HG02610 (cell line): ENCODE results near the gene SLC5A11.
"Not testable (repeated sequence)": the region's sequence is repeated elsewhere in the genome, so short reads cannot be mapped to it uniquely, and the experiment has no call there.

Experiments
- ATAC-seq: cut with Tn5 transposase; IDR thresholded peaks from one replicate; pipeline ENCODE4 v1.9.1; 2021; ENCODE audit warnings: mild to moderate bottlenecking, moderate library complexity; ENCODE audit not compliant: unreplicated experiment

The SLC5A11 gene

DNA sequence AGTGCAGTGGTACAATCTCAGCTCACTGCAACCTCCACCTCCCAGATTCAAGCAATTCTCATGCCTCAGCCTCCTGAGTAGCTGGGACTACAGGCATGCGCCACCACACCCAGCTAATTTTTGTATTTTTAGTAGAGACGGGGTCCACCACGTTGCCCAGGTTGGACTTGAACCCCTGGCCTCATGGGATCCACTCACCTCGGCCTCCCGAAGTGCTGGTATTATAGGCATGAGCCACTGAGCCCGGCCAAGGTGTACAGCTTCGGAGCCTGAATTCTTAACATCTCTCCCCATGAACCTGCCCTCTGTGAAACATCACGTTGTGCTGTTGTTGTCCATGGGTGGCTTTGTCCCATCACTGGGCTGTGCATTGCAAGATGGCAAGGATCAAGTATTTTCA is 11.1 kb downstream of the SLC5A11 start:
- not testable (repeated sequence) for ATAC-seq

DNA sequence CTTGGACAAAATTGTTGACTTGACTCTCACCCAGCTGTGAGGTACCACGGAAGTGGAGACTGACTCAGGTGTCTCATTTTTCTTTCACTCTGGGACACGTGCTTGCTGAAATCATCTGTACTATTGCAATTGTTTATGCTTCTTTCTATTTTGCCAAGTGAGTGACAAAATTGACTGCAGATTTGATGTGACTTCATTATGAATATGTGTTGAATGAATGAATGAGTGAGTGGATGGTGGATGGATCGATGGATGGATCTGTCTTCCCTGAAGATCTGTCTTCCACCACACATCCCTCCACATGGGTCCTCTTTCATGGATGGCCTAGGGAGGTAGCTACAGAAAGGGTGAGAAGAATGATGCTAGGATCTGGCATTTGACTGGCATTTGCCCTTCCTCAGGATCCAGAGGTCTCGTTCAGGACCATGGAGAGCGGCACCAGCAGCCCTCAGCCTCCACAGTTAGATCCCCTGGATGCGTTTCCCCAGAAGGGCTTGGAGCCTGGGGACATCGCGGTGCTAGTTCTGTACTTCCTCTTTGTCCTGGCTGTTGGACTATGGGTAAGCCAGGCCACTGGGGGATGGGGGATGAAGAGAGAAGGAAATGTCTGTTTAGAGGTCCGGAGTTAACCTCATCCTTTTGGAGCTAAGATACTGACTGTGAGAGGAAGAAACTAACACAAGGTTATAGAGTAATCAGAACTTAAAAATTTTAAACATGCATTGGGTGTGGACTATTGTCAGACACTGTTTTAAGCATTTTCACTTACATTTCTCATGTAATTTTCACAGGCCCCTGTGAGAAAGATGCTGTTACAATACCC is 12.7 kb downstream of the SLC5A11 start:
- no peak for ATAC-seq

DNA sequence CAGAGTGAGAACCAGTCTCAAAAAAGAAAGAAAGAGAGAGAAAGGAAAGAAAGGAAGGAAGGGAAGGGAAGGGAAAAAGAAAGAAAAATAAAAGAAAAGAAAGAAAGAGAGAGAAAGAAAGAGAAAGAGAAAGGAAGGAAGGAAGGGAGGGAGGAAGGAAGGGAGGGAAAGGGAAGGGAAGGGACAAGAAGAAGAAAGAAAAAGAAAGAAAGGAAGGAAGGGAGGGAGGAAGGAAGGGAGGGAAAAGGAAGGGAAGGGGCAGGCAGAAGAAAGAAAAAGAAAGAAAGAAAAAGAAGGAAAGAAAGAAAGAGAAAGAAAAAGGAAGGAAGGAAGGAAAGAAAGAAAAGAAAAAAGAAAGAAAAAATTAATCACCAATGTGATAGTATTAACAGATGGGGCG is 15.7 kb downstream of the SLC5A11 start:
- no peak for ATAC-seq

DNA sequence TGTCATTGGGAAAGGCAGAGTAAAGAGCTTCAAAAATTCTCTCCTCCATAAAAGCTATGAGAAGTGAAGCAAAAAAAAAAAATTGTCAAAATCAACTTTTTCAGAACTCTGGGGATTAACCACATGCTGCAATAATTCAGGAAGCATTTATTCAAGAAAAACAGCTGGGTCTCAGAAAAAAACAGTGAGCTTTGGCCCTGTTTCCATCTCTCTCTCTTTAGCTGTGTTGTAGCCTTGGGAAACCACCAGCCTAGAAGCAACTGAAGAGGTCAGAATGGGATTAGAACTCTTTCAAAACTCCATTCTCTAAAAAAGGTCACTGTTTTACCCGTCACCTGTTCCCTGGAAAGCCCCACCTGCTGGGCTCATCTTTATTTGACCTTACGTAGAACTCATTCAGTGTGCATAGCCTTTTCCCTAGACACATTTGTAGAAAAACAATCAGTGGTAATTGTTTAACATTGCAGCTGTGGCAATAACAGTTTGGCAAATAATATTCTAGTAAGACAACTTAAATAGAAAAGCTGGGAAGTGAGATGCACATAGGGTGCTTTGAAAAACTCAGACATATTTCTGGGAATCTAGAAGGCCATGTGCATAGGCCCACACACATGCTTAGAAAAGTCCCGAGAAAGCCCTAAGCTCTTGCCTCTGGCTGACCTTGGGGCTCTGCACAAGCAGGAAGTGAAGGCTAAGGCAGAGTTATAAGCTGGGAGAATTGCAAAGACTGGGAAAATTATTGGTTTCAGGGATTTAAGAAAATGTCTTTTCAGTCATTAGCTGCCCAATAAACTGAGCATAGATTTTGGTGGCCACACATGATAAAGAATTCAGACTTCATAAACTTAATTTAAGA is 18.0 kb downstream of the SLC5A11 start:
- no peak for ATAC-seq

DNA sequence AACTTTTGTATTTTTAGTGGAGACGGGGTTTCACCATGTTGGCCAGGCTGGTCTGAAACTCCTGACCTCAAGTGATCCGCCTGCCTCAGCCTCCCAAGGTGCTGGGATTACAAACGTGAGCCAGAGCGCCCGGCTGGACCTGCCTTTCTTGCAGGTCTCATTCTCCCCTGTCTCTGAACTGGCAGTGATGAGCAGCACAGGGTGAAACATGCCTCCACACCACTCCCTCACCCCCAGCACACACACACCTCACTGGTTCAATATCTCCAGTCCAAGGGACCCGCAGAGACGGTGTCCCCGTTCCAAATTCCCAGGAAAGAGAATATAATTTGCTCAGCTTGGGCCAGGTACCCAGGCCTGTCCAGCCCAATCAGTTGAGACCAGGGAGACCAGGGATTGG is 23.3 kb downstream of the SLC5A11 start:
- no peak for ATAC-seq

DNA sequence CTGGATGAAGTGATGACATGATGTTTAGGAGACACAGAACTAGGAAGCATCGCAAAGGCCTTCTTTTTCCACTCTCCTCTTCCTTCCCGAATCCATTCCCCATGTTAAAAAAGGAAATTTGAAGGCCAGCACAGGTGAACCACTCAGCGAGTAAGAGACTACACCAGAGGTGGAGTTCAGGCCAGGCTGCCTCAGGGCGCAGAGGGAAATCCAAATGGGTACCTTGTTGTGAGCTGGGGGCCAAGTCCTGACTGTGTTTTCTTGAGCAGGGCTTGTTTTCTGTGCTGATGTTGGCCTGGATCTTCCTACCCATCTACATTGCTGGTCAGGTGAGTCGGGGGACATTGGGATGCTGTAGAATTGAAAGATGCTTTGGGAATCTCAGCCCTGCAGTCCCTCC is 26.1 kb downstream of the SLC5A11 start:
- ATAC-seq: no peak

DNA sequence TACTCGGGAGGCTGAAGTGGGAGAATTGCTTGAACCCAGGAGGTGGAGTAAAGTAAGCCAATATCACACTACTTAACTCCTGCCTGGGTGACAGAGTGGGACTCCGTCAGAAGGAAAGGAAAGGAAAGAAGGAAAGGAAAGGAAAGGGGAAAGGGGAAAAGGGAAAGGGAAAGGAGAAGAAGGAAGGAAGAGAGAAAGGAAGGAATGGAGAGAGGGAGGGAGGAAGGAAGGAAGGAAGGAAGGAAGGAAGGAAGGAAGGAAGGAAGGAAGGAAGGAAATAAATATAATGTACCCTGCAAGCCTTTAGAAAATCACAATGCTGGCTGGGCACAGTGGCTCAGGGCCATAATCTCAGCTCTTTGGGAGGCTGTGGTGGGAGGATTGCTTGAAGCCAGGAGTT is 27.3 kb downstream of the SLC5A11 start:
- ATAC-seq: no peak

DNA sequence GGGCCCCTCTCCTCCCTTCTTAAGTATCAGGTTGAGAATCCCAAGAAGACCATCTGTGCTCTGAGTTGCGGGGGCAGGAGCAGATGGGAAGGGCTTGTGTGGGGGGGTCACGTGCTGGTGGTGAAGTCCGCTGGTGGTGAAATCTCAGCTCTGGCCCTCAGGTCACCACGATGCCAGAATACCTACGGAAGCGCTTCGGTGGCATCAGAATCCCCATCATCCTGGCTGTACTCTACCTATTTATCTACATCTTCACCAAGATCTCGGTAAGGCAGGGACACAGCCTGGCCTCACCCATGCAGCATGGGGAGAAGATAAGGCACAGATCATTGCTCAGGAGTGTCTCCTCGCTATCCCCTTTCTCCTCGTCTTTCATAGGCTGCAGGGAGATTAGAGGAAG is 29.7 kb downstream of the SLC5A11 start:
- no peak for ATAC-seq

DNA sequence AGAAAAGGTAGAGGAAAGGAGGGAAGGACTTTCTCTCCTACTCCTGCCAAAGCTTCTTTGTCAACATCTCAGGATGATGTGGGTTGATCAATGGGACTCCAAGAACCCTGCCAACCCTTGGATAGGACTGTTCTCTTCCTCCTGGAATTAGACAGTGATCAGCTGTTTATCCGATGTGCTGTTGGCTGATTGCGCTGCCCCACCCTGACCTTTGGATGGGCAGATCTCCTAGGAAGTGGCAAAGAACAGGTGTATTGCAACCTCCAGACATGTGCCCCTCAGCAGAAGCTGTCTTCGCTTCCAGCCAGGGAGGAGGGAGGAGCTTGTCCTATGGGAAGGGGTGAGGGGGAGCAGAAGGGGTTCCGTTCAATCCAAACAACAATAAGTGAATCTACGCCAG is 30.5 kb downstream of the SLC5A11 start:
- no peak for ATAC-seq

DNA sequence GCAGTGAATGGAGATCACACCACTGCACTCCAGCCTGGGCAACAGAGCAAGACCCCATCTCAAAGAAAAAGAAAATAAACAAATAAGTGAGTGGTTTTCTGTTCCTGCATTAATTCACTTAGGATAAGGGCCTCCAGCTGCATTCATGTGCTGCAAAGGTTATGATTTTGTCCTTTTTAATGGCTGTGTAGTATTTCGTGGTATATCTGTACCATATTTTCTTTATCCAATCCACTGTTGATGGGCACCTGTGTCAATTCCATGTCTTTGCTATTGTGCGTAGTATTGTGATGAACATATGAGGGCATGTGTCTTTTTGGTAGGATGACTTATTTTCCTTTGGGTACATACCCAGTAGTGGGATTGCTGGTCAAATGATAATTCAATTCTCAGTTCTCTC is 33.9 kb downstream of the SLC5A11 start:
- no peak for ATAC-seq

DNA sequence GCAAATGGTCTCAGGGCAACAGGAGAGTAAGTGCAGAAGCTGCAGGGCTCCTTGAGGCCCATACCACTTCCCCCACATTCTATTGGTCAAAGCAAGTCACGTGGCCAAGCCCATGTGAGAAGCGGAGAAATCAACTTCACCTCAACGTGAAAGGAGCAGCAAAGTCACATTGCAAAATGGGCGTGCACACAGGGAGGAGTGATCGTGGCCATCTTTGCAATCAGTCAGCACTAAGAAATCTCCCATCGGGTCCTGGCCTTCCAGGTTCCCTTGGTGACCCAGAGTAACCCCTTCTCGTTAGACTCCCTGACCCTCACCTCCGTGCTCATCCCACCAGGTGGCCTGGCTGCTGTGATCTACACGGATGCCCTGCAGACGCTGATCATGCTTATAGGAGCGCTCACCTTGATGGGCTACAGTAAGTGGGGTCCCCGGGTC is 38.0 kb downstream of the SLC5A11 start:
- ATAC-seq: no peak

DNA sequence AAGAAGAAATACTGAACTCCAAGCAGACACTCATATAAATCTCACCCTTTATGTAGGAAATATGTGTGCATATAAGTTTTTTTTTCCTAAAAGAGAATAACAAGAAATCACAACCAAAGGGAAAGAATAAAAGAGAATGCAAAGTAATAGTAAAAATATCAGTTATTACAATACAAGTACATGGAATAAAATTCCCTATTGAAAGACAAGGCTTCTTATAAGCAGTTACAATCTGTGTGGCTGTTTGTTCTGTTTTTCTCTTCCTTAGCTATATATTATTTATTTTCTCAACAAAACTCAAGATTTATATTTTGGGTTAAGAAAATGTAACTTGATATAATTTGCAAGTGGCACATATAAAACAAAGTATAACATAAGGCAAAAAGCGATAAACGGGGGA is 41.7 kb downstream of the SLC5A11 start:
- ATAC-seq: no peak

DNA sequence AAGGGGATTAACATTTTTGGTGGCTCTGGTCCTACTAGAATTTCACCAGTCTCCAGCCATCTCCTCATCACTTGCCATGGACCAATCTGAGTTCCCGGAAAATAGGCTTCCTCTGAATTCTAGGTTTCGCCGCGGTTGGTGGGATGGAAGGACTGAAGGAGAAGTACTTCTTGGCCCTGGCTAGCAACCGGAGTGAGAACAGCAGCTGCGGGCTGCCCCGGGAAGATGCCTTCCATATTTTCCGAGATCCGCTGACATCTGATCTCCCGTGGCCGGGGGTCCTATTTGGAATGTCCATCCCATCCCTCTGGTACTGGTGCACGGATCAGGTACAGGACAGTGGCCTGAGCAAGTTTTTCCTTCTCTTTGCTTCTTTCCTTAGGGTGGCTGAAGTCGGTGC is 45.0 kb downstream of the SLC5A11 start:
- no peak for ATAC-seq

DNA sequence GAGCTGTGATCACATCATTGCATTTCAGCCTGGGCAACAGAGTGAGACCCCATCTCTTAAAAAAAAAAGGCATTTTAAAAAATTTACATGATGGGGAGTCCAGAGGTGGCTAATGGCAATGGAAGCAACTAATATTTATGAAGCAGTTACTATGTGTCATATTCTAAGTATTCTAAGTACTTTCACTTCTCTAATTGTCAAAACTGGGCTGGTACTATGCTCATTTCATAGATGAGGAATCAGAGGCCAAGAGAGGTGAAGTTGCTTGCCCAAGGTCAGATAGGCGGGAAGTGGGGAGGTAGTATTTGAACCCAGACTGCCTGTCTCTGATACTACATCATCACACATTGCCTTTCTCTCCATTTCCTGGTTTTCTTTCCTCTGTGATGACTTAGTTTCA is 50.7 kb downstream of the SLC5A11 start:
- ATAC-seq: no peak

DNA sequence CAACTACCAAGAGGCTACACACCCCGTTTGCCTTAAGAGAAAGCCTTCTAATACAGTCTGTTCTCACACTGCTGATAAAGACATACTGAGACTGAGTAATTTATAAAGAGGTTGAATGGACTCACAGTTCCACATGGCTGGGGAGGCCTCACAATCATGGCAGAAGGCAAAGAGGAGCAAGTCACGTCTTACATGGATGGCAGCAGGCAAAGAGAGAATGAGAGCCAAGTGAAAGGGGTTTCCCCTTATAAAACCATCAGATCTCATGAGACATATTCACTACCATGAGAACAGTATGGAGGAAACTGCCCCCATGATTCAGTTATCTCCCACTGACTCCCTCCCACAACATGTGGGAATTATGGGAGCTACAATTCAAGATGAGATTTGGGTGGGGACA is 51.8 kb downstream of the SLC5A11 start:
- ATAC-seq: not testable (repeated sequence)

DNA sequence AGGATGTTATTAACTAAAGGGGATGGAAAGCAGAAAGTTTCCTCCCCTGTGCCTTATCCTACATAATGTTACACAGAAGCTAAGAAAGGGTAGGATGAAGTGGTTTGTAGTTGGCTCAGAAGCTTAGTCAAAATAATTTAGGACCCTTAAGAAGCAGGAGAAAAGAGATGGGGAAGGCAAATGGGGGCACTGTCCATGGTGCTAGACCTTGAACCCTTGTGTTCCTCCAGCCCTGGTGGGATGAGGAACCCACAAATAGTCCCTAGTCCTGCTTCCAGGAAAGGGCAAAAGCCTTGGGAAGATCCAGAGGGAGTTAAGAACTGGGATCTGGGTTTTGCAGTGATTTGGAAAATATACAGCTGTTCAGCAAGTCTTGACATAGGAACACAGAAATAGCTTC is 54.5 kb downstream of the SLC5A11 start:
- no peak for ATAC-seq

DNA sequence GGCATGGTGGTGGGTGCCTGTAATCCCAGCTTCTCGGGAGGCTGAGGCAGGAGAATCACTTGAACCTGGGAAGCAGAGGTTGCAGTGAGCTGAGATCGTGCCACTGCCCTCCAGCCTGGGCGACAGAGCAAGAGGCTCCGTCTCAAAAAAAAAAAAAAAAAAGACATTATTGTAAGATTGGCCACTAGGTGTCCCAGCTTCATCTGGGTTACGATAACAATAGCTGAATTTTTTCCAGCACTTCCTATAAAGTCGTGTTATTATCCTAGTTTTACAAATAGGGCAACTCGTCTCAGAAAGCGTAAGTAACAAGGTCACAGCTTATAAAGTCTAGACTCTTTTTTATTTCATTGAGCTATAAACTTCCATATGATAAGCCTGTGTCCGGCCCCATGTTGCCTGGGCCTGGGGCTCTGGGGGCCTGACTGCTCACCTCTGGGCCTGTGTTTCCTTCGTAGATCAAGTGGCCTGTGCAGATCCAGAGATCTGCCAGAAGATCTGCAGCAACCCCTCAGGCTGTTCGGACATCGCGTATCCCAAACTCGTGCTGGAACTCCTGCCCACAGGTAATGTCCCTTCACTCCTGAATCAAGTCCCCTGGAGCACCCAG is 60.5 kb downstream of the SLC5A11 start:
- no peak for ATAC-seq

DNA sequence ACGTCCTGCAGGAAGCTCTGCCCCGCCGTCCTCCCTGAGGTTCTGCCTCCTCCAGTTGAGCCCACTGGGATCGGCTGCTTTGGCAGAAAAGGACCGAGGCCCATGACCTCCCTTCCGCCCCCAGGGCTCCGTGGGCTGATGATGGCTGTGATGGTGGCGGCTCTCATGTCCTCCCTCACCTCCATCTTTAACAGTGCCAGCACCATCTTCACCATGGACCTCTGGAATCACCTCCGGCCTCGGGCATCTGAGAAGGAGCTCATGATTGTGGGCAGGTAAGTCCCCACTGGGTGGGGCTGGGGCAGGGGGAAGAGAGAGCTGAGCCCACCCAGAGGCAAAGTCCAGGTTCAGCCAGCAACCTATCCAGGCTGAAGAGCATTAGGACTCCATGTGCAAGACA is 61.1 kb downstream of the SLC5A11 start:
- ATAC-seq: no peak

DNA sequence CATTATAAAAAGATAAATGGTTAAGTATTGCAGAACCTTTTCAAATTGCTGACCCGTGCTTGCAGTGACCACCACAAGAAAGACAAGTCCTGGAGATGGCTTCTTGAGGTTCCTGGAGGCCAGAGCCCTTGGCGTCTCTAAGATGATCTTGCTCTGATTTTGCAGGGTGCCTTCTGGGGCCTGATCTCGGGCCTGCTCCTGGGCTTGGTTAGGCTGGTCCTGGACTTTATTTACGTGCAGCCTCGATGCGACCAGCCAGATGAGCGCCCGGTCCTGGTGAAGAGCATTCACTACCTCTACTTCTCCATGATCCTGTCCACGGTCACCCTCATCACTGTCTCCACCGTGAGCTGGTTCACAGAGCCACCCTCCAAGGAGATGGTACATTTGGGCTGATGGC is 63.0 kb downstream of the SLC5A11 start:
- no peak for ATAC-seq

DNA sequence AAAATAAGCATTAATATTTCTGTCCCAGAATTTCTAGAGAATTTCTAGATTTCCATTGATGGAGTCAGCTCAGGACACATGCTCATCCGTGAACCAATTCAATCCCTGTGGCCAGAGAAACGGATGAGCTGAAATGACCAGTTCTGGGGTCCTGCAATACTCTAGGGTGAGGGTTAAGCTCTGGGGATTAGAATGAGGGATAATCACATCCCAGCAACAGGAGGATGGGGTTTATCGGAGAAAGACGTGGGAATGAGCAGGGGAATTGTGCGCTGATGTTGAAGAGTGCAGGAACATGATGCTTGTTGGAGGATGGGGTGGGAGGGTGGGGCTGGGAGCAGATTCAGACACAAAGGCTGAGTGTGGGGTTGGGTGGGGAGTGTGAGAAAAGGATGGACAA is 64.1 kb downstream of the SLC5A11 start:
- no peak for ATAC-seq

DNA sequence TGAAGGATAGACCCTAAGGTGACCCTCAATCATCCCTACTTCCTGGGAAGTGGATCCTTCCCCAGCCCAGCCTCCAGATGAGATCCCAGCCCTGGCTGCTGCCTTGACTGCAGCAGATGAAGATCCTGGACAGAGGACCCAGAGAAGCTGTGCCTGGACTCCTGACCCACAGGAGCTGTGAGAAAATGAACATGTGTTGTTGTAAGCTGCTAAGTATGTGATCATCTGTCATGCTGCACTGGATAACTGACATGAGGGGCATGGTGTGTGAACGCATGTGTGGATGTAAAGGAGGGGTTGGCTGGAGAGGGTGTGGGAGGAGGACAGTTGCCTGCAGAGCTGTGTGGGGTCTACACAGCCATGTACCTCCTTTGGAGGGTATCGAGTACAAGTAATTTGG is 69.3 kb downstream of the SLC5A11 start:
- ATAC-seq: no peak

DNA sequence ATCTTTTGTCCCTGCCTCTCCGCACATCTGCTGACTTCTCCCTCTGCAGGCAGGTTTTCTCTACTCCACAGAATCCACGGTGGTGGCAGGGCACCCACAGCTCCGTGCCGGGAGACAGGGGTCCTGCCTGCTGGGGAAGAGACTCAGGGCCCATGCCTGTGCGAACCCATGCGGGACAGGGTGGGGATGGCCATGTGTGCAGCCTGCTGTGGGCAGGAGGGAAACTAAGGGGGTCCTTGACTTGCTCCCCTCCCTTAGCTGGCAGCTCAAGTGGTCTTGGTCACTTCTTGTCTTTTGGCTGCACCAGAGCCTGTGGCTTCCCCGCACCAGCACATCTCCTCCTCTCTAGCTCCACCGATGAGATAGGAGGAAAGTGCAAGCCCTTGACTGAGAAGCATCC is 69.8 kb downstream of the SLC5A11 start:
- ATAC-seq: no peak
